Measurements from ENCODE around the gene DYNC2I2.
"Not testable (repeated sequence)": the region's sequence is repeated elsewhere in the genome, so short reads cannot be mapped to it uniquely, and the experiment has no call there.

Gene DYNC2I2

GRCh38 chr9:128611600-128612394, 44.9 kb downstream of the DYNC2I2 start:
- no peak for DNase-seq

DNA sequence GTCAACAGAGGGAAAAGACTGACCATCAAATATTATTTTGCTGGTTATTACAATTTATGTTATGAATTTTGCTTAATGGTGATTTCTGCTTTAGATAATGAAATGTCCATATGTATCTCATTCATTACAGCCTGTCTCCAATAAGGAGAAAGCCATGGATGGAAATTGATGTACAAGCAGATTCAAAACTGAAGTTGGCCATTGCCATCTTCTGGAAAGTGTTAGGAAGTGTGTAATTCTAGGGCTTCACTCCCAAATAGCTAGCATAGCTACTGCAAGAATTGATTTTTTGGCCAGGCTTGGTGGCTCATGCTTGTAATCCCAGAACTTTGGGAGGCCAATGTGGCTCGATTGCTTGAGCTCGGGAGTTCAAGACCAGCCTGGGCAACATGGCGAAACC, 45.8 kb downstream of the DYNC2I2 start:
- no peak for DNase-seq

- DNase-seq: no peak
Measured at GRCh38 chr9:128607642-128608350, 48.9 kb downstream of the DYNC2I2 start.

DNA sequence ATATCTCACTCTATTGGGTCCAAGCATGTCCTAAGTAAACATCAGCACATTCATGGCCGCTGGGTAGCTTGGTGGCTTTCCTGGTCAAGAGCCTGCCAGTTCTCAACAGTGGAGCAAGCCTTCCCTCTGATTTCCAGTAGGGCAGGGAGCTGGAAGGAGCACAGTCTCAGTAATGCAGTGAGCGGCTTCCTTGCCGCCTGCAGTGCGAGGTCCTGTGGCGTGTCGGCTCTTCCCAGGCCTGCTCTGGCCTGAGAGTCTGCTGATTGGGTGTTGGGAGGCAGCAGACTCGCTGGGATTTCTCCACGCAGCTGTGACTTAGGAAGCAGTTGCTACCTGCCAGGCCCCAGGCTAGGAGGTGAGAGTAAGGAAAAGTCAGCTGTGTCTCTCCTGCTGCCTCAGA, 53.0 kb downstream of the DYNC2I2 start:
- DNase-seq: no peak

GRCh38 chr9:128600099-128600498, 56.5 kb downstream of the DYNC2I2 start:
- no peak for DNase-seq

DNA sequence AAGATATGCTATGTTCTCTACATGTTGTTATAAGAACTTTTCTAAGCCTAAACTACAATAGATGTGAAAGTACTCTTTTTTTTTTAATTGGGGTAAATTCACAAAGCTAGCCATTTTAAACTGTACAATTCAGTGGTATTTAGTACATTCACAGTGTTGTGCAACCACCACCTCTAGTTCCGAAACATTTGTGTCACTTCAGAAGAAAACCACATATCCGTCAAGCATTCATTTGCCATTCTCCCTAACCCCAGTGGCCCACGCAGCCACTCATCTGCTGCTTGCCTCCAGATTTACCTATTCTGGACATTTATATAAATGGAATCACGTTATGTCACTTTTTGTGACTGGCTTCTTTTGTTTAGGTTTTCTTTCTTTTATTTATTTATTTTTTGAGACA, 61.2 kb downstream of the DYNC2I2 start:
- no peak for DNase-seq

GRCh38 chr9:128593856-128594255, 62.8 kb downstream of the DYNC2I2 start:
- no peak for DNase-seq

GRCh38 chr9:128593039-128593438, 63.6 kb downstream of the DYNC2I2 start:
- DNase-seq: no peak

GRCh38 chr9:128588581-128589233, 67.9 kb downstream of the DYNC2I2 start:
- DNase-seq: no peak

DNA sequence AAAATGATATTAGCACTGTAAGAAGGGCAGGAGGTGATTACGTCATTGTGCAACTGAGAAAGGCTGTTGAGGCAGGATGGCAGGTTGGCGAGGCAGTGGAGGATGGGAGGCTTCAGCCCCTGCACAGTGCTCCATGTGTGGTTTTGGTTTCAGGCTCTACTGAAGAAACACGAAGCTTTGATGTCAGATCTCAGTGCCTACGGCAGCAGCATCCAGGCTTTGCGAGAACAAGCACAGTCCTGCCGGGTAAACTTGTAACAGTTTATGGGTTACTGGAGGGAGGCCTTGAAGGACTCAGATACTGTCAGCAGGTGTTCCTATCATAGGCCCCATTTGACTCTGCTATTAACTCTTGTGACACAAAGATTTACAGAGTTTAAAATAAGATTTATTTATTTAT, 69.2 kb downstream of the DYNC2I2 start:
- no peak for DNase-seq

DNA sequence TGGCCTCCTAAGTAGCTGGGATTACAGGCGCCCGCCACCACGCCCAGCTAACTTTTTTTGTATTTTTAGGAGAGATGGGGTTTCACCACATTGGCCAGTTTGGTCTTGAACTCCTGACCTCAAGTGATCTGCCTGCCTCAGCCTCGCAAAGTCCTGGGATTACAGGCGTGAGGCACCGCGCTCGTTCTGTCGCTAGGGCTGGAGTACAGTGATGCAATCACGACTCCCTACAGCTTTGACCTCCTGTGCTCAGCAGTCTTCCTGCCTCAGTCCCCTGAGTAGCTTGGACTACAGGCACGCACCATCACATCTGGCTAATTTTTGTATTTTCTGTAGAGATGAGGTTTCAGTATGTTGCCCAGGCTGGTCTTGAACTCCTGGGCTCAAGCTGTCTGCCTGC, 69.7 kb downstream of the DYNC2I2 start:
- not testable (repeated sequence) for DNase-seq

DNA sequence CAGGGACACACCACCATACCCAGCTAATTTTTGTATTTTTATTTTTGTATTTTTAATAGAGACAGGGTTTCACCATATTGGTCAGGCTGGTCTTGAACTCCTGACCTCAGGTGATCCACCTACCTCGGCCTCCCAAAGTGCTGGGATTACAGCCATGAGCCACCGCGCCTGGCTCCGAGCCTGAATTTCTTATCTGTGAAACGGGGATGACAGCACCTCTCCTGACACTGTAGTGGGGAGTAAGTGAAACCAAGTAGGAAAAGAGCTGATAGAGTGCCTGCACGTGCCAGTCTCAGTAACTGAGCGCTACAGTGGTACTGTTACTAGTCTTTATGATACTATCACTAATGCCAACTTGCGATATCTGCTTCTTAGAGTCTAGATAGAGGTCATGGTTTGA, 71.5 kb downstream of the DYNC2I2 start:
- DNase-seq: not testable (repeated sequence)

Data from NCI-H1436 treated with DMSO at 0.1 percent for 48 hours (cell line).